SU-DHL-6 (cell line): ENCODE data around the gene FBXO31.

Experiments used
- H2AFZ ChIP-seq: fragments of 200-600 bp; sonication (generic); 2 replicates; pipeline ENCODE4 v1.6.1; 2014; ENCODE audit warnings: low read depth, mild to moderate bottlenecking, moderate library complexity, mixed read lengths, antibody characterized with exemption, low read length; ENCODE audit not compliant: severe bottlenecking
- H3F3A ChIP-seq: fragments of 200-600 bp; shearing (Covaris generic); 2 replicates; pipeline ENCODE4 v1.6.0; 2016; ENCODE audit warnings: antibody characterized with exemption, mild to moderate bottlenecking; ENCODE audit not compliant: insufficient read depth
- H3K27ac ChIP-seq: fragments of 200-600 bp; sonication (generic); 2 replicates; pipeline ENCODE4 v1.5.1; 2016; ENCODE audit warnings: low read depth, mild to moderate bottlenecking, low read length, moderate library complexity, mixed read lengths
- H3K27me3 ChIP-seq: fragments of 200-600 bp; sonication (generic), shearing (Covaris generic); 2 replicates; pipeline ENCODE4 v1.6.0; 2014; ENCODE audit warnings: mild to moderate bottlenecking, low read length
- H3K36me3 ChIP-seq: fragments of 200-600 bp; sonication (generic); 2 replicates; pipeline ENCODE4 v1.6.1; 2014; ENCODE audit warnings: mild to moderate bottlenecking, low read length, mixed read lengths
- H3K4me2 ChIP-seq: fragments of 300-600, 200-600 bp; shearing (Covaris generic), sonication (generic); 2 replicates; pipeline ENCODE4 v1.6.0; 2014; ENCODE audit warnings: low read length, low read depth, mild to moderate bottlenecking; ENCODE audit not compliant: poor library complexity, severe bottlenecking
- H3K4me3 ChIP-seq: fragments of 200-600 bp; sonication (generic); 2 replicates; pipeline ENCODE4 v1.5.1; 2014; ENCODE audit warnings: antibody characterized with exemption, low read length, mild to moderate bottlenecking, mixed read lengths; ENCODE audit not compliant: insufficient read depth, poor library complexity, severe bottlenecking
- H3K79me2 ChIP-seq: fragments of 200-600 bp; sonication (generic); 2 replicates; pipeline ENCODE4 v1.6.1; 2014; ENCODE audit warnings: mild to moderate bottlenecking, low read length, moderate library complexity; ENCODE audit not compliant: insufficient read depth
- H3K9ac ChIP-seq: fragments of 200-600 bp; sonication (generic); 2 replicates; pipeline ENCODE4 v1.7.0; 2014; ENCODE audit warnings: mild to moderate bottlenecking, low read length
- H3K9me2 ChIP-seq: fragments of 200-600 bp; sonication (generic); replicated peaks from 2 replicates; pipeline ENCODE4 v1.6.1; 2014; ENCODE audit warnings: low read length; ENCODE audit not compliant: insufficient read depth
- H3K9me3 ChIP-seq: fragments of 200-600 bp; sonication (generic); 2 replicates; pipeline ENCODE4 v1.6.1; 2014; ENCODE audit warnings: low read length, mixed read lengths; ENCODE audit not compliant: insufficient read depth
- H4K20me1 ChIP-seq: fragments of 200-600 bp; sonication (generic); 2 replicates; pipeline ENCODE4 v1.6.1; 2014; ENCODE audit warnings: low read depth, mild to moderate bottlenecking, antibody characterized with exemption, low read length, moderate library complexity, mixed read lengths
- CTCF ChIP-seq: fragments of 200-600 bp; sonication (generic); IDR thresholded peaks from one replicate; pipeline ENCODE4 v1.5.1; 2017; ENCODE audit warnings: antibody characterized with exemption, mild to moderate bottlenecking, low read length, moderate library complexity; ENCODE audit not compliant: insufficient read depth, poor library complexity, severe bottlenecking
- EZH2phosphoT487 ChIP-seq: fragments of 200-600 bp; sonication (generic), shearing (Covaris generic); conservative IDR thresholded peaks from 2 replicates; pipeline ENCODE4 v1.6.1; 2018; ENCODE audit warnings: mild to moderate bottlenecking, antibody characterized with exemption, low read length, moderate library complexity, mixed read lengths

FBXO31 gene

GRCh38 chr16:87337262-87337771 is 46.3 kb downstream of the FBXO31 start:
- H3K27ac ChIP-seq = no peak overlapping the region

GRCh38 chr16:87336434-87337240 is 46.9 kb downstream of the FBXO31 start:
- no peak overlapping the region for H3K27ac ChIP-seq
- H3K36me3 ChIP-seq = no peaks in the 10 kb centered on the region
- no peak overlapping the region for H3K4me2 ChIP-seq
- H3K27me3 ChIP-seq = no peaks in the 10 kb centered on the region
- no peaks in the 10 kb centered on the region for H4K20me1 ChIP-seq
- H3F3A ChIP-seq = no peaks in the 10 kb centered on the region
- H3K4me3 ChIP-seq = no peak overlapping the region
- H2AFZ ChIP-seq = no peak overlapping the region
- H3K9me3 ChIP-seq = no peaks in the 10 kb centered on the region
- no peaks in the 10 kb centered on the region for H3K79me2 ChIP-seq
- TF ChIP-seq CTCF (no peak), EZH2phosphoT487 (no peak)
- no peaks in the 10 kb centered on the region for H3K9me2 ChIP-seq
- no peak overlapping the region for H3K9ac ChIP-seq

More at GRCh38 chr16:87337262-87337771, 46.3 kb downstream of the FBXO31 start:
- Histone ChIP-seq H3K27me3 (no peaks in the 10 kb centered on the region), H2AFZ (no peak overlapping the region), H4K20me1 (no peaks in the 10 kb centered on the region), H3K36me3 (no peaks in the 10 kb centered on the region), H3K9me2 (no peaks in the 10 kb centered on the region), H3F3A (no peaks in the 10 kb centered on the region), H3K9ac (no peak overlapping the region), H3K4me3 (no peak overlapping the region), H3K9me3 (no peaks in the 10 kb centered on the region), H3K4me2 (no peak overlapping the region), H3K79me2 (no peaks in the 10 kb centered on the region)
- TF ChIP-seq EZH2phosphoT487 (no peak), CTCF (no peak)

GRCh38 chr16:87335625-87336433 is 47.7 kb downstream of the FBXO31 start:
- Histone ChIP-seq H3K9ac (no peak overlapping the region), H3K27me3 (no peaks in the 10 kb centered on the region), H2AFZ (no peak overlapping the region), H3K36me3 (no peaks in the 10 kb centered on the region), H3K9me3 (no peaks in the 10 kb centered on the region), H3K79me2 (no peaks in the 10 kb centered on the region), H3F3A (no peaks in the 10 kb centered on the region), H3K27ac (no peak overlapping the region), H3K4me2 (no peak overlapping the region), H3K9me2 (no peaks in the 10 kb centered on the region), H3K4me3 (no peak overlapping the region), H4K20me1 (no peaks in the 10 kb centered on the region)
- TF ChIP-seq CTCF (no peak), EZH2phosphoT487 (no peak)
